Caco-2 (cell line): Measurements from ENCODE around the gene TRMT112. TPM values are rescaled to one million over a fixed set of nuclear protein-coding genes. Genes with fewer than 3 reads are reported as not detected.

Experiments
- BruUV-seq: library from RNA; stranded (reverse); fragments of 400-500 nt; replicated peaks from 2 replicates; lab custom pipeline; 2021; lab: Mats Ljungman, UMichigan
- CTCF ChIA-PET: fragments of 300-600 bp; sonication (Branson Sonifier 250); formaldehyde crosslinking; loops from one replicate; lab custom pipeline; 2022; ENCODE audit warnings: antibody characterized with exemption; lab: Charles Lee
- POLR2A ChIA-PET: fragments of 300-600 bp; sonication (Branson Sonifier 250); formaldehyde crosslinking; loops from one replicate; lab custom pipeline; 2022; ENCODE audit warnings: antibody characterized with exemption; lab: Charles Lee
- DNase-seq, 2 experiments: peaks; one replicate each; pipeline versions ENCODE4 v3.0.0 to v3.0.0-alpha.2; 2020 to 2022
- H3K27me3 ChIP-seq: replicated peaks from 2 replicates; pipeline ENCODE4 v1.6.0; 2011; ENCODE audit warnings: low read length; ENCODE audit not compliant: control insufficient read depth, insufficient read depth
- H3K36me3 ChIP-seq: 2 replicates; pipeline ENCODE4 v1.5.1; 2011; ENCODE audit warnings: low read length; ENCODE audit not compliant: control insufficient read depth, insufficient read depth
- H3K4me1 ChIP-seq: fragments of 250-450 bp; sonication (Bioruptor Pico); 2 replicates; pipeline ENCODE4 v1.5.1; 2020; ENCODE audit warnings: mild to moderate bottlenecking
- H3K4me3 ChIP-seq: 2 replicates; pipeline ENCODE4 v1.5.1; 2011; ENCODE audit warnings: low read depth, mild to moderate bottlenecking, control low read depth, low read length
- H3K9me3 ChIP-seq: fragments of 250-450 bp; sonication (Bioruptor Pico); 2 replicates; pipeline ENCODE4 v1.5.1; 2020; ENCODE audit warnings: mild to moderate bottlenecking, moderate library complexity
- H3K27ac Mint-ChIP-seq: one replicate; pipeline ENCODE4 v1.8.0; 2022; ENCODE audit warnings: mixed read lengths; ENCODE audit not compliant: unreplicated experiment
- H3K27me3 Mint-ChIP-seq: one replicate; pipeline ENCODE4 v1.8.0; 2022; ENCODE audit warnings: mixed read lengths; ENCODE audit not compliant: insufficient read depth, unreplicated experiment
- H3K36me3 Mint-ChIP-seq: one replicate; pipeline ENCODE4 v1.8.0; 2022; ENCODE audit warnings: mild to moderate bottlenecking, mixed read lengths; ENCODE audit not compliant: insufficient read depth, unreplicated experiment
- H3K4me1 Mint-ChIP-seq: one replicate; pipeline ENCODE4 v1.8.0; 2022; ENCODE audit warnings: low read depth, mixed read lengths; ENCODE audit not compliant: unreplicated experiment
- H3K4me3 Mint-ChIP-seq: one replicate; pipeline ENCODE4 v1.8.0; 2022; ENCODE audit warnings: mild to moderate bottlenecking, moderate library complexity, mixed read lengths; ENCODE audit not compliant: unreplicated experiment
- H3K9me3 Mint-ChIP-seq: one replicate; pipeline ENCODE4 v1.8.0; 2022; ENCODE audit warnings: mixed read lengths; ENCODE audit not compliant: unreplicated experiment
- intact Hi-C: fragments of 100-400 bp; cut with micrococcal nuclease; formaldehyde crosslinking; loops from one replicate; pipeline ENCODE4 v1.10.0; 2022; ENCODE audit not compliant: unreplicated experiment
- total RNA-seq: library from RNA; stranded (reverse); gene quantifications from 2 replicates; pipeline ENCODE4 v1.2.3, GENCODE V29; 2022
- TF ChIP-seq, protein P1 (sequence below), 2 experiments: fragments of 200-600 bp in 1 of 2; IDR thresholded peaks; 1 replicate in 1 of 2; 2 replicates in 1 of 2; pipeline versions ENCODE4 v1.5.1 to v1.8.0; 2011 to 2022; ENCODE audit warnings: antibody characterized with exemption in 1 of 2, control low read depth in 1 of 2, inconsistent platforms in 1 of 2, low read depth in 1 of 2, low read length in 1 of 2, mild to moderate bottlenecking in 1 of 2, moderate library complexity in 1 of 2; ENCODE audit not compliant: insufficient read depth in 1 of 2, severe bottlenecking in 1 of 2, unreplicated experiment in 1 of 2

TRMT112 gene
- total RNA-seq, 1 experiment from 2014 or later, result 246 TPM

DNA sequence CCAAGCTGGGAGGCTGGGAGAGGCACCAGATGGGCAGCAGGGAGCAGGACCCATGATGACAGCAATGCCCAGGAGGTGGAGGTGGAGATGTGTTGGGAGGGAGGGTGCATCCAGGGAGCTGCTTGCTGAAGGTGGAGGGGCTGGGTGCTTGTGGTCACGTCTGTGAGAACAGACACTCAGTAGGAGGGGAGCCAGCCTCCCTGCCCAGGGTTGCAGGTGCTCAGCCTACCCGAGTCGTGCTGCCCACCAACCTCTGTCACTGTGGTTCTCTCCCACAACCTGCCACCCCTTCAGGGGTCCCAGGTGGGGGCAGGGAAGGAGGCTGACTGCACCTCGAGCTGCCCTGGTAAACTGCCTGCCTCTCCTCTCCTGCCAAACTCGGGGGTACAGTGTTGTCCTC is 6.0 kb upstream of the TRMT112 start:
- no TSS peak for BruUV-seq
- no peak overlapping the region for H3K4me3 Mint-ChIP-seq
- no peak for DNase-seq
- TF ChIP-seq, protein P1, sequence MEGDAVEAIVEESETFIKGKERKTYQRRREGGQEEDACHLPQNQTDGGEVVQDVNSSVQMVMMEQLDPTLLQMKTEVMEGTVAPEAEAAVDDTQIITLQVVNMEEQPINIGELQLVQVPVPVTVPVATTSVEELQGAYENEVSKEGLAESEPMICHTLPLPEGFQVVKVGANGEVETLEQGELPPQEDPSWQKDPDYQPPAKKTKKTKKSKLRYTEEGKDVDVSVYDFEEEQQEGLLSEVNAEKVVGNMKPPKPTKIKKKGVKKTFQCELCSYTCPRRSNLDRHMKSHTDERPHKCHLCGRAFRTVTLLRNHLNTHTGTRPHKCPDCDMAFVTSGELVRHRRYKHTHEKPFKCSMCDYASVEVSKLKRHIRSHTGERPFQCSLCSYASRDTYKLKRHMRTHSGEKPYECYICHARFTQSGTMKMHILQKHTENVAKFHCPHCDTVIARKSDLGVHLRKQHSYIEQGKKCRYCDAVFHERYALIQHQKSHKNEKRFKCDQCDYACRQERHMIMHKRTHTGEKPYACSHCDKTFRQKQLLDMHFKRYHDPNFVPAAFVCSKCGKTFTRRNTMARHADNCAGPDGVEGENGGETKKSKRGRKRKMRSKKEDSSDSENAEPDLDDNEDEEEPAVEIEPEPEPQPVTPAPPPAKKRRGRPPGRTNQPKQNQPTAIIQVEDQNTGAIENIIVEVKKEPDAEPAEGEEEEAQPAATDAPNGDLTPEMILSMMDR (IDR thresholded peaks at IDR 0.05; ENCODE audit: insufficient read depth in 1 of 2, low read depth in 1 of 2, low read length in 1 of 2, severe bottlenecking in 1 of 2, unreplicated experiment in 1 of 2), result no peak
- H3K27me3 Mint-ChIP-seq, result no peaks in the 10 kb centered on the region
- intact Hi-C loops, result no loop called here
- peaks cover 20% of the 10 kb centered on the region for H3K4me1 Mint-ChIP-seq
- no peaks in the 10 kb centered on the region for H3K27me3 ChIP-seq
- CTCF ChIA-PET, result interaction anchor here (1.4 to 1.6 kb wide), 2 partner anchors 32 to 33 kb away, joined by 4 to 11 read pairs; no protein-coding TSS in a partner anchor
- H3K36me3 ChIP-seq, result peaks cover 1% of the 10 kb centered on the region
- H3K27ac Mint-ChIP-seq, result no peak overlapping the region
- H3K36me3 Mint-ChIP-seq, result peaks cover 35% of the 10 kb centered on the region
- H3K9me3 ChIP-seq, result no peaks in the 10 kb centered on the region
- POLR2A ChIA-PET, result no interaction called here
- H3K4me1 ChIP-seq, result peaks cover 18% of the 10 kb centered on the region
- H3K9me3 Mint-ChIP-seq, result no peaks in the 10 kb centered on the region
- H3K4me3 ChIP-seq, result no peak overlapping the region

DNA sequence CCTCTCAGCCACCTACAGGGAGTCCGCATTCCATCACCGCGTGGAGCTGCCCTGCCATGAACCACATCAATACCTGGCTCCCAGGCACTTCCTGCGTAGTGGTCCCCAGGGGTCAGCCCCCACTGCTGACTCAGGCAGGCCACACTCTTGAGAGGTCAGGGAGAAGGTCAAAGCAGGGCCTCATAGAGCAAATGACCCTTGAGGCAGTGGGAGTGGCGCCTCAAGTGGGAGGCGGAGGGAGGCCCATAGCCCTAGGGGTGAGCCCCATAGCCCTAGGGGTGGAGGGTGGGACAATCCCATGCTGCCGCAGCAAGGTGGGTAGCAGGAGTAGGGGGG is 5.5 kb upstream of the TRMT112 start:
- intact Hi-C loops, result no loop called here
- H3K36me3 Mint-ChIP-seq, result peaks cover 40% of the 10 kb centered on the region
- peaks cover 20% of the 10 kb centered on the region for H3K4me1 Mint-ChIP-seq
- TF ChIP-seq, protein P1 (IDR thresholded peaks at IDR 0.05; ENCODE audit: insufficient read depth in 1 of 2, low read depth in 1 of 2, low read length in 1 of 2, severe bottlenecking in 1 of 2, unreplicated experiment in 1 of 2), result no peak
- no peak overlapping the region for H3K4me3 ChIP-seq
- BruUV-seq, result no TSS peak
- DNase-seq, result no peak
- H3K9me3 ChIP-seq, result no peaks in the 10 kb centered on the region
- ChIA-PET CTCF (interaction anchor here (1.4 to 1.6 kb wide), 2 partner anchors 32 to 34 kb away, joined by 4 to 11 read pairs; no protein-coding TSS in a partner anchor), POLR2A (no interaction called here)
- no peak overlapping the region for H3K4me3 Mint-ChIP-seq
- H3K27me3 ChIP-seq, result no peaks in the 10 kb centered on the region
- H3K4me1 ChIP-seq, result peaks cover 18% of the 10 kb centered on the region
- H3K36me3 ChIP-seq, result peaks cover 1% of the 10 kb centered on the region
- H3K9me3 Mint-ChIP-seq, result no peaks in the 10 kb centered on the region
- no peak overlapping the region for H3K27ac Mint-ChIP-seq
- H3K27me3 Mint-ChIP-seq, result no peaks in the 10 kb centered on the region

GRCh38 chr11:64321533-64321932 is 4.2 kb upstream of the TRMT112 start:
- Histone ChIP-seq H3K36me3 (peaks cover 1% of the 10 kb centered on the region), H3K4me1 (peaks cover 19% of the 10 kb centered on the region), H3K27me3 (no peaks in the 10 kb centered on the region), H3K9me3 (no peaks in the 10 kb centered on the region), H3K4me3 (no peak overlapping the region)
- POLR2A ChIA-PET, result no interaction called here
- TF ChIP-seq, protein P1 (IDR thresholded peaks at IDR 0.05; ENCODE audit: insufficient read depth in 1 of 2, low read depth in 1 of 2, low read length in 1 of 2, severe bottlenecking in 1 of 2, unreplicated experiment in 1 of 2), result no peak
- H3K4me3 Mint-ChIP-seq, result no peak overlapping the region
- peaks cover 54% of the 10 kb centered on the region for H3K36me3 Mint-ChIP-seq
- DNase-seq, result no peak
- CTCF ChIA-PET, result no interaction called here
- H3K9me3 Mint-ChIP-seq, result no peaks in the 10 kb centered on the region
- intact Hi-C loops, result no loop called here
- H3K27me3 Mint-ChIP-seq, result no peaks in the 10 kb centered on the region
- peak overlapping the region; percentile 48 for H3K27ac Mint-ChIP-seq
- H3K4me1 Mint-ChIP-seq, result peaks cover 21% of the 10 kb centered on the region
- no TSS peak for BruUV-seq
